ENCODE measurements around the gene ASB3.
A peak's percentile ranks its signal among the peaks of the same experiment; 100 is the strongest.
"Not testable (repeated sequence)": the region's sequence is repeated elsewhere in the genome, so short reads cannot be mapped to it uniquely, and the experiment has no call there.

ASB3 gene

GRCh38 chr2:53770264-53770663 lies 16.5 kb downstream of the ASB3 start:
- Mint-ChIP-seq H3K9me3 (no peaks in the 10 kb centered on the region), H3K27ac (no peak overlapping the region), H3K36me3 (ENCODE audit: low read depth) (peaks cover 18% of the 10 kb centered on the region), H3K27me3 (no peaks in the 10 kb centered on the region), H3K4me3 (no peak overlapping the region), H3K4me1 (ENCODE audit: low read depth) (peaks cover 6% of the 10 kb centered on the region)
- intact Hi-C loops (cut with micrococcal nuclease) = no loop called here

- Mint-ChIP-seq H3K4me1 (ENCODE audit: low read depth) (peaks cover 6% of the 10 kb centered on the region), H3K27me3 (no peaks in the 10 kb centered on the region), H3K36me3 (ENCODE audit: low read depth) (peaks cover 24% of the 10 kb centered on the region), H3K4me3 (no peak overlapping the region), H3K27ac (no peak overlapping the region), H3K9me3 (no peaks in the 10 kb centered on the region)
- intact Hi-C loops (cut with micrococcal nuclease) = loop anchor here (10.0 kb wide), 1 partner anchor 345 kb away; the partner anchor contains the start of gene ACYP2
Measured at GRCh38 chr2:53769318-53769945, 17.3 kb downstream of the ASB3 start.

- Mint-ChIP-seq H3K9me3 (no peaks in the 10 kb centered on the region), H3K4me1 (ENCODE audit: low read depth) (peaks cover 6% of the 10 kb centered on the region), H3K27ac (peak overlapping the region; percentile 86), H3K36me3 (ENCODE audit: low read depth) (peaks cover 29% of the 10 kb centered on the region), H3K4me3 (peak overlapping the region; percentile 91), H3K27me3 (no peaks in the 10 kb centered on the region)
- intact Hi-C loops (cut with micrococcal nuclease) = loop anchor here (10.0 kb wide), 1 partner anchor 347 kb away; the partner anchor contains the start of gene ACYP2
Measured at GRCh38 chr2:53768242-53768542, 18.6 kb downstream of the ASB3 start.

- peaks cover 6% of the 10 kb centered on the region for H3K4me1 Mint-ChIP-seq (ENCODE audit: low read depth)
- intact Hi-C loops (cut with micrococcal nuclease) = loop anchor here (2.0 to 10.0 kb wide), 2 partner anchors 19 to 347 kb away; partner anchors contain the start of genes ACYP2, ASB3 and ERLEC1
- peak within 1 kb of the TSS; percentile 91 for H3K4me3 Mint-ChIP-seq
- peaks cover 34% of the 10 kb centered on the region for H3K36me3 Mint-ChIP-seq (ENCODE audit: low read depth)
- H3K27ac Mint-ChIP-seq = peak within 1 kb of the TSS; percentile 86
- H3K9me3 Mint-ChIP-seq = no peaks in the 10 kb centered on the region
- no peaks in the 10 kb centered on the region for H3K27me3 Mint-ChIP-seq
Measured at GRCh38 chr2:53767405-53768241, 19.1 kb downstream of the ASB3 start, which contains the start of gene CHAC2. TSS of gene CHAC2 (plus strand) at chr2:53767804. CDS start at chr2:53767887, 83 bp downstream.

GRCh38 chr2:53765767-53766166 lies 21.0 kb downstream of the ASB3 start:
- H3K27me3 Mint-ChIP-seq = no peaks in the 10 kb centered on the region
- H3K27ac Mint-ChIP-seq = no peak overlapping the region
- H3K4me1 Mint-ChIP-seq (ENCODE audit: low read depth) = peaks cover 6% of the 10 kb centered on the region
- intact Hi-C loops (cut with micrococcal nuclease) = loop anchor here (2.0 to 10.0 kb wide), 2 partner anchors 21 to 349 kb away; partner anchors contain the start of genes ACYP2, ASB3 and ERLEC1
- H3K4me3 Mint-ChIP-seq = no peak overlapping the region
- H3K36me3 Mint-ChIP-seq (ENCODE audit: low read depth) = peaks cover 44% of the 10 kb centered on the region
- no peaks in the 10 kb centered on the region for H3K9me3 Mint-ChIP-seq

- H3K27ac Mint-ChIP-seq; H3K4me1 Mint-ChIP-seq (ENCODE audit: low read depth); H3K27me3 Mint-ChIP-seq; H3K4me3 Mint-ChIP-seq; intact Hi-C loops (cut with micrococcal nuclease); H3K9me3 Mint-ChIP-seq: not testable (repeated sequence)
- peaks cover 57% of the 10 kb centered on the region for H3K36me3 Mint-ChIP-seq (ENCODE audit: low read depth)
Measured at GRCh38 chr2:53757206-53757605, 29.5 kb downstream of the ASB3 start.

- H3K4me1 Mint-ChIP-seq (ENCODE audit: low read depth) = no peaks in the 10 kb centered on the region
- no peaks in the 10 kb centered on the region for H3K9me3 Mint-ChIP-seq
- H3K27me3 Mint-ChIP-seq = no peaks in the 10 kb centered on the region
- intact Hi-C loops (cut with micrococcal nuclease) = no loop called here
- H3K36me3 Mint-ChIP-seq (ENCODE audit: low read depth) = peaks cover 52% of the 10 kb centered on the region
- H3K4me3 Mint-ChIP-seq = no peak overlapping the region
- no peak overlapping the region for H3K27ac Mint-ChIP-seq
Measured at GRCh38 chr2:53756644-53757043, 30.1 kb downstream of the ASB3 start.

GRCh38 chr2:53755121-53755520 lies 31.6 kb downstream of the ASB3 start:
- H3K9me3 Mint-ChIP-seq = no peaks in the 10 kb centered on the region
- intact Hi-C loops (cut with micrococcal nuclease) = no loop called here
- H3K4me3 Mint-ChIP-seq = no peak overlapping the region
- no peaks in the 10 kb centered on the region for H3K27me3 Mint-ChIP-seq
- H3K27ac Mint-ChIP-seq = no peak overlapping the region
- no peaks in the 10 kb centered on the region for H3K4me1 Mint-ChIP-seq (ENCODE audit: low read depth)
- H3K36me3 Mint-ChIP-seq (ENCODE audit: low read depth) = peaks cover 45% of the 10 kb centered on the region

GRCh38 chr2:53753041-53753440 lies 33.7 kb downstream of the ASB3 start:
- Mint-ChIP-seq H3K4me3 (no peak overlapping the region), H3K27ac (no peak overlapping the region), H3K9me3 (no peaks in the 10 kb centered on the region), H3K36me3 (ENCODE audit: low read depth) (peaks cover 53% of the 10 kb centered on the region), H3K27me3 (no peaks in the 10 kb centered on the region), H3K4me1 (ENCODE audit: low read depth) (no peaks in the 10 kb centered on the region)
- intact Hi-C loops (cut with micrococcal nuclease) = no loop called here

- H3K9me3 Mint-ChIP-seq = no peaks in the 10 kb centered on the region
- H3K4me1 Mint-ChIP-seq (ENCODE audit: low read depth) = no peaks in the 10 kb centered on the region
- no peak overlapping the region for H3K27ac Mint-ChIP-seq
- intact Hi-C loops (cut with micrococcal nuclease) = no loop called here
- H3K4me3 Mint-ChIP-seq = no peak overlapping the region
- peaks cover 53% of the 10 kb centered on the region for H3K36me3 Mint-ChIP-seq (ENCODE audit: low read depth)
- no peaks in the 10 kb centered on the region for H3K27me3 Mint-ChIP-seq
Measured at GRCh38 chr2:53752385-53752784, 34.4 kb downstream of the ASB3 start.

- Mint-ChIP-seq H3K4me1 (ENCODE audit: low read depth) (no peaks in the 10 kb centered on the region), H3K27me3 (no peaks in the 10 kb centered on the region), H3K27ac (no peak overlapping the region), H3K9me3 (no peaks in the 10 kb centered on the region), H3K4me3 (no peak overlapping the region), H3K36me3 (ENCODE audit: low read depth) (peaks cover 52% of the 10 kb centered on the region)
- intact Hi-C loops (cut with micrococcal nuclease) = no loop called here
Measured at GRCh38 chr2:53751728-53752127, 35.0 kb downstream of the ASB3 start.

GRCh38 chr2:53750041-53750768 lies 36.5 kb downstream of the ASB3 start:
- no peak overlapping the region for H3K4me3 Mint-ChIP-seq
- no peaks in the 10 kb centered on the region for H3K4me1 Mint-ChIP-seq (ENCODE audit: low read depth)
- no peaks in the 10 kb centered on the region for H3K9me3 Mint-ChIP-seq
- peaks cover 53% of the 10 kb centered on the region for H3K36me3 Mint-ChIP-seq (ENCODE audit: low read depth)
- H3K27ac Mint-ChIP-seq = no peak overlapping the region
- no peaks in the 10 kb centered on the region for H3K27me3 Mint-ChIP-seq
- intact Hi-C loops (cut with micrococcal nuclease) = no loop called here

- H3K36me3 Mint-ChIP-seq (ENCODE audit: low read depth) = peaks cover 55% of the 10 kb centered on the region
- no peak overlapping the region for H3K4me3 Mint-ChIP-seq
- H3K27me3 Mint-ChIP-seq = no peaks in the 10 kb centered on the region
- intact Hi-C loops (cut with micrococcal nuclease) = no loop called here
- no peaks in the 10 kb centered on the region for H3K4me1 Mint-ChIP-seq (ENCODE audit: low read depth)
- H3K27ac Mint-ChIP-seq = no peak overlapping the region
- no peaks in the 10 kb centered on the region for H3K9me3 Mint-ChIP-seq
Measured at GRCh38 chr2:53744395-53745065, 42.2 kb downstream of the ASB3 start.
